Measurements from ENCODE around the gene ITGA4. TPM values are rescaled to one million over a fixed set of nuclear protein-coding genes. Genes with fewer than 3 reads are reported as not detected.
"Not testable (repeated sequence)": the region's sequence is repeated elsewhere in the genome, so short reads cannot be mapped to it uniquely, and the experiment has no call there.

Gene ITGA4
- total and polyA plus RNA-seq, 2 donors (not counting 3 experiments of a cell fraction or from before 2014, with no cell fraction given), result 1.5 to 2.8 TPM

DNA sequence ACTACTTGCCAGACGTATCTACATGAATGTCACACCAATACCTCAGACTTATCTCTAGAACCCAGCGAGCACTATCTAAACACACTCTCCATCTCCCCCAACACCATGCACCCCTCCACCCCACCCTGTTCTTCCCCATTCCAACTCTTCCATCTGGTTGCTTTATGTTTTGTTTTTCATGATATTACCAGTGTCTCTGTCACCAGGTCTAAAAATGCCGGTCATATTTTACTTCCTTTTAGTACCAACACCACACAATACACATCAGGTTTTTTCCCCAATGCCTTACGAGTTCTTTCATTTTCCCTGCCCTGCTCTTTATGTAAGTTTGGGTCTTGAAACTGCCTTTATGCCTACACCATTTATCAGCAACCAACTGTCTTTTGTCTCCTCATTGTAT lies 10.2 kb upstream of the ITGA4 start:
- Histone ChIP-seq H3K4me3 (replicated peaks in 1 of 3; ENCODE audit: insufficient read depth in 1 of 3, low read depth in 1 of 3, low read length in 3 of 3) (no peak overlapping the region), H3K27me3 (ENCODE audit: control insufficient read depth in 2 of 2, insufficient read depth in 2 of 2, low read length in 2 of 2) (peaks cover 0 to 7% of the 10 kb centered on the region in 2 experiments), H3K4me2 (ENCODE audit: insufficient read depth, low read length) (no peak overlapping the region), H3K9ac (replicated peaks; ENCODE audit: extremely low read depth, insufficient read depth, low read length) (no peak overlapping the region), H3K27ac (ENCODE audit: insufficient read depth, low read depth, low read length) (no peak overlapping the region), H3K9me1 (replicated peaks; ENCODE audit: control insufficient read depth, extremely low read depth, insufficient read depth, low read length) (no peaks in the 10 kb centered on the region), H3K36me3 (ENCODE audit: control insufficient read depth in 2 of 2, extremely low read depth in 1 of 2, insufficient read depth in 2 of 2, low read length in 2 of 2) (no peaks in the 10 kb centered on the region), H3K9me3 (replicated peaks; ENCODE audit: control insufficient read depth, insufficient read depth, low read length) (no peaks in the 10 kb centered on the region), H3K79me2 (ENCODE audit: control insufficient read depth, insufficient read depth, low read length) (no peaks in the 10 kb centered on the region), H3K4me1 (ENCODE audit: control insufficient read depth, extremely low read depth, insufficient read depth, low read length) (no peaks in the 10 kb centered on the region), H2AFZ (ENCODE audit: low read depth, low read length) (no peak overlapping the region), H4K20me1 (replicated peaks; ENCODE audit: control insufficient read depth, extremely low read depth, insufficient read depth, low read length) (no peaks in the 10 kb centered on the region)
- dilution Hi-C loops (cut with MboI; ENCODE audit: extremely low pct_ligation_motif_present, low sequenced_read_pairs) (no loop called here), intact Hi-C loops (cut with micrococcal nuclease) (no loop called here)
- DNase-seq (ENCODE audit: low read depth, low spot score) (no peak), FAIRE-seq (no peak)
- CTCF ChIA-PET, result interaction anchor here (1.2 kb wide), 1 partner anchor 19 kb away, joined by 4 read pairs; no protein-coding TSS in a partner anchor
- BruUV-seq (replicated peaks), result no TSS peak
- TF ChIP-seq, protein P1, sequence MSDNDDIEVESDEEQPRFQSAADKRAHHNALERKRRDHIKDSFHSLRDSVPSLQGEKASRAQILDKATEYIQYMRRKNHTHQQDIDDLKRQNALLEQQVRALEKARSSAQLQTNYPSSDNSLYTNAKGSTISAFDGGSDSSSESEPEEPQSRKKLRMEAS (IDR thresholded peaks at IDR 0.05; ENCODE audit: insufficient read depth, insufficient read length), result no peak
- TF ChIP-seq FOS (IDR thresholded peaks at IDR 0.05; ENCODE audit: borderline replicate concordance, insufficient read depth, low read length) (no peak), GATA2 (IDR thresholded peaks at IDR 0.05; ENCODE audit: insufficient read depth, insufficient read length, low read depth, low read length) (no peak), MYC (IDR thresholded peaks at IDR 0.05; ENCODE audit: low read depth, low read length) (no peak)
- POLR2A ChIA-PET, result no interaction called here

DNA sequence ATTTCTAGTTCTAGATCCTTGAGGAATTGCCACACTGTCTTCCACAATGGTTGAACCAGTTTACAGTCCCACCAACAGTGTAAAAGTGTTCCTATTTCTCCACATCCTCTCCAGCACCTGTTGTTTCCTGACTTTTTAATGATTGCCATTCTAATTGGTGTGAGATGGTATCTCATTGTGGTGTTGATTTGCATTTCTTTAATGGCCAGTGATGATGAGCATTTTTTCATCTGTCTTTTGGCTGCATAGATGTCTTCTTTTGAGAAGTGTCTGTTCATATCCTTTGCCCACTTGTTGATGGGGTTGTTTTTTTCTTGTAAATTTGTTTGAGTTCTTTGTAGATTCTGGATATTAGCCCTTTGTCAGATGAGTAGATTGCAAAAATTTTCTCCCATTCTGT lies 7.9 kb upstream of the ITGA4 start:
- H3K79me2 ChIP-seq (ENCODE audit: control insufficient read depth, insufficient read depth, low read length); dilution Hi-C loops (cut with MboI; ENCODE audit: extremely low pct_ligation_motif_present, low sequenced_read_pairs); H3K4me2 ChIP-seq (ENCODE audit: insufficient read depth, low read length); H3K4me1 ChIP-seq (ENCODE audit: control insufficient read depth, extremely low read depth, insufficient read depth, low read length); intact Hi-C loops (cut with micrococcal nuclease); H3K9me1 ChIP-seq (replicated peaks; ENCODE audit: control insufficient read depth, extremely low read depth, insufficient read depth, low read length); H3K27ac ChIP-seq (ENCODE audit: insufficient read depth, low read depth, low read length); H3K9ac ChIP-seq (replicated peaks; ENCODE audit: extremely low read depth, insufficient read depth, low read length); H3K27me3 ChIP-seq (ENCODE audit: control insufficient read depth in 2 of 2, insufficient read depth in 2 of 2, low read length in 2 of 2); H3K4me3 ChIP-seq (replicated peaks in 1 of 3; ENCODE audit: insufficient read depth in 1 of 3, low read depth in 1 of 3, low read length in 3 of 3); H3K9me3 ChIP-seq (replicated peaks; ENCODE audit: control insufficient read depth, insufficient read depth, low read length); H3K36me3 ChIP-seq (ENCODE audit: control insufficient read depth in 2 of 2, extremely low read depth in 1 of 2, insufficient read depth in 2 of 2, low read length in 2 of 2); H4K20me1 ChIP-seq (replicated peaks; ENCODE audit: control insufficient read depth, extremely low read depth, insufficient read depth, low read length); FAIRE-seq; DNase-seq (ENCODE audit: low read depth, low spot score); H2AFZ ChIP-seq (ENCODE audit: low read depth, low read length); CTCF ChIA-PET; BruUV-seq (replicated peaks); POLR2A ChIA-PET: not testable (repeated sequence)

Data from endothelial cell of umbilical vein (primary cell).